ENCODE results near the gene EIF2B1.
"Not testable (repeated sequence)": the region's sequence is repeated elsewhere in the genome, so short reads cannot be mapped to it uniquely, and the experiment has no call there.

Gene EIF2B1

DNA sequence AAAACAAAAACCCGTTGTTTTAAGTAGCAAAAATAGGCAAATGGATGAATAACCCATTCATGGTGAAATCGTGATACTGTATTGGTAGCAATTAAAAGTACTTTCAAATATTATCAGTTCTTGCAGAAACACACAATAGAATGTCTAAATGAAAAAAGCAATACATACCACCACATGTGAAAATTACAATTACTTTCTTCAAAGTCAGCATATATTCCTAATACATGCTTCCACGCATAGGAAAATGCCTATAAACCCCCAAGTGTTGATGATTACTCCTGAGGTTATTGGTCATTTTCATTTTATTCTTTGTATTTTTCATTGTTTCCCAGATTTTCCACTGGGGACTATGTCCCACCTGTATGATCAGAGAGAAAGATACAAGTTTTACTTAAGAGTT lies 16.3 kb downstream of the EIF2B1 start:
- no peak for DNase-seq

DNA sequence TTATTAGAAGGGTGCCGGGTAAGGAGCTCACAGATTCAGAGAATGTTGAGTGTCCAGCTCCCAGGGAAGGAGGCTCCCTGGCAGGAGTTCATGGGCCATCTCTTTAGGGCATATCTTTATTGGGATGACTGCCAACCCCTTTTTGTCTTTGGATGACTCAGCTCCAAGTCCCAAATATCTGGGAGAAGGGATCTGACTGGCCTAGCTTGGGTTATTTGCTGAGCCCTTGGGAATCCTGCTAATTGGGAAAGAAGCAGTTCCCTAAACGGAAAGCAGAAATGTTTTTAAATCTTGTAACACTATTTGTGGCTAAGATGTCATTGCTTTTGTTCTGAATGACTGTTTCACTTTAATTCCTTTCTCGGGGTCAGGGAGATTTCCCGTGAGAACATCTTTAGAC lies 19.0 kb downstream of the EIF2B1 start:
- no peak for DNase-seq

DNA sequence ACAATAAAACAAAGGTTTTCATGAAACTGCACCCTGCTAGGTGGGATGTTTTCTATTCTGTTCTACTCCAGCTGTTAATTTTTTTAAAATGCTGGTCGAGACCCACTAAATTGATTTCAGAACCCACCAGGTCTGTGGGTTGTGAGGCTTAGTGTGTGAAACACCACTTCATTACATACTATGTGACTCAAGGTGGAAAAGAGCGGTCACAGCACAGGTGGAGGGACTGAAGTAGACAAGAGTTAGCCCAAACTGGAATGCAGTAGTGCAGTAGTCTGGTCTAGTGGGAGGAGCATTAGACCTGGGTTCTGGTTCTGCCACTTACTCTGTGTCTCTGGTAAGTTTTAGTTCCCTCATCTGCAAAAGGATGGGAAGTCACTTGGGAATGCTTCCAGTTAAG lies 19.4 kb downstream of the EIF2B1 start:
- no peak for DNase-seq

DNA sequence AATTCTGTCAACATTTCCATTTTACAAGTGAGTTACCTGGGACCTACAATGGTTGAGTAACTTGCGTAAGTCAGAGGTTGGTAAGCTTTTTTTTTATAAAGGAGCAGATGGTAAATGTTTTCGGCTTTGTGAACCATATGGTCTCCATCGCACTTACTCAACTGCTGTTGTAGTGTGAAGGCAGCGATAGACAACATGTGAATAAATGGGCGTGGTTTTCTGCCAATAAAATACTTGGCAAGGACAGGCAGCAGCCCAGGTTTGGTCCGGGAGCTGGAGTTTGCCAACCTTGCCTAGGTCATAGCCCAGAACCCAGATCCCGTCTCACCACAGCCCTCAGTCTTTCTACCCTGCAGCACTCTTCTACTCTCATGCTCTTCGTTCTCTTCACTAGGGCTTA lies 25.3 kb downstream of the EIF2B1 start:
- no peak for DNase-seq

DNA sequence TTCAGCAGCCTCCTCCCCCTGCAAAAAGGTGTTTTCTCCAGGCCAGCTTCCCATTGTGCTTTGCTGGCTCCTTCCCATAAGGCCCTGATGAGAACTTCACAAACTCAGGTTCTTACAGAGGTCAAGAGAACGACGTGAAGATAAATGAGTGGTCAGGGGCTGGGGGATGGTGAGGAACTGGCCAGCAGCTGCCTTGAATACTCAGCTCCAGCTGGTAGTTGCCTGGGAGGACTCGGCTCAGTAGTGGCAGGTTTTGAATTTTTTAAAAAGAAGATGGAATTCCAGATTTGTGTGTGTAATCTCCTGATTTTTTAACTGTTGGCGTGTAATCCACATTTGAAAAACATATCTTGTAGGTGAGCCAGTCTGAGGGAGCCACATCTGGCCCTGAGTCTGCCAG lies 25.7 kb downstream of the EIF2B1 start:
- no peak for DNase-seq

DNA sequence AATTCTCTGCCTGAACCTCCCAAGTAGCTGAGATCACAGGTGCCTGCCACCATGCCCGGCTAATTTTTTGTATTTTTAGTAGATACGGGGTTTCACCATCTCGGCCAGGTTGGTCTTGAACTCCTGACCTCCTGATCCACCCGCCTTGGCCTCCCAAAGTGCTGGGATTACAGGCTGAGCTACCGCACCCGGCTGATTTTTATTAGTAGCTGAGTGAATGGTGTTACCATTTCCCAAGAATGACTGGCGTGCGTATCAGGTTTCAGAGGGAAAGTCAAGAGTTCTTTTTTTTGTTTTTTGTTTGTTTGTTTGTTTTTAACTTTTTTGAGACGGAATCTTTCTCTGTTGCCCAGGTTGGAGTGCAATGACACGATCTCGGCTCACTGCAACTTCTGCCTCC lies 30.0 kb downstream of the EIF2B1 start:
- DNase-seq = not testable (repeated sequence)

DNA sequence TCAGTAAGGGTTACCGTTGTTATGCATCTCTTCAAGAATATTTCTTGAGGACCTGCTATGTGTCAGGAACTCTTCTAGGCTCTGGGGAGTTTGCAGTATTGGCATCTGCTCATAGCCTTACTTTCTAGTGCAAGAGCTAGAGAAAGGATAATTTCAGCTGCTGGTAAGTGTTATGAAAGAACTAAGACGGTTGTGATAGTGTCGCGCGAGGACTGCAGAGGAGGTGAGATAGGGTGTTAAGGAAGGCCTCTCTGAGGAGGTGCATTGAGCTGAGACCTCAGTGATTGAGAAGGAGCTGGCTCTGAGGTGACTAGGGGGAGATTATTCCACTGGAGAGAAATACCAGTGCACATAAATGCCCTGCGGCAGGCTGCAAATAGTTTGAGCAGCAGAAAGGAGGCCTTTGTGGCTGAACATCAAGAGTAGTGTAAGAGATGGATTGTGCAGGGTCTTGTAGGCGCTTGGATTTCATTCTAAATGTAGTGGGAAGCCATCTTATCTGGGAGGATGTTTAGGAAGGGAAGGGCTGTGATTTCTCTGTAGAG lies 30.8 kb downstream of the EIF2B1 start:
- no peak for DNase-seq

DNA sequence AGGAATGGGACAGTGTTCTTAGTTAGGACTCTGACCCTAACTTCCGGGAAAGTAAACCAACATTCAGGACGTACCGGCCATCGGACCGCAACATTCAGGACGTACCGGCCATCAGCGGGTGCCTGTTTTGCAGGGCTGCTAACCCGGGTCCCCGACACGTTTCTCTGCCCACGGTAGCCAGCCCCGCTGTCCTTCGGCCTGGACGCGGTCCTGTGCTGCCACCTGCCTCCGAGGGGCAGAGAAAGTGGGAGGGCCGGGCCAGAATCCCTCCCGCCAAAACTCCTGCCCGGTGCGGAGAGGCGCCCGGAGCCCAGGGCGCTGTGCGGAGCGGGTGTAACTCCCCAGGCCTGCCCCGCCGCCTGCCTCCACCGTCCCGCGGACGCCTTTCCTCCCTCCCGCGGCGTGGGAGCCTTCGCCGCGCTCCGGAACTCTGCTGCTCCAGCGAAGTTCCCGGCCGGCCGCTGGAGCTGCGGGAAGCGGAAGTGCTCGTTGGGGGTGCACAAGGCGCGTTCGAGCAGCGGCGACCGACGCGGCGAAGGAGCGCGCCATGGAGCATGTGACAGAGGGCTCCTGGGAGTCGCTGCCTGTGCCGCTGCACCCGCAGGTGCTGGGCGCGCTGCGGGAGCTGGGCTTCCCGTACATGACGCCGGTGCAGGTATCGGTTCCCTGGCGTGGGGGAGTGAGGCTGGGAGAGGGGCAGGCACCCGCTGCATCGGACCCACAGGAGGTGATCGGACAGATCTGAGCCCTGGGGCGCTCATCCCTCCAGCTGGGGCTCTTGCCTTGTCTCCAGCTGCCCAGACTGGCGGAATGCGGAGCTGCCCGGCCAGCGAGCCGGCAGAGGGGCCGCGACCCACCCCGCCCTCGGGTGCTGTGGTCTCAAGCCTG lies 31.6 kb downstream of the EIF2B1 start, which contains the start of gene DDX55:
TSS of gene DDX55 (plus strand) at position 498 of the 888 bp plus-strand sequence. CDS start at position 548, 50 bp downstream.
- peak; percentile 87 for DNase-seq

DNA sequence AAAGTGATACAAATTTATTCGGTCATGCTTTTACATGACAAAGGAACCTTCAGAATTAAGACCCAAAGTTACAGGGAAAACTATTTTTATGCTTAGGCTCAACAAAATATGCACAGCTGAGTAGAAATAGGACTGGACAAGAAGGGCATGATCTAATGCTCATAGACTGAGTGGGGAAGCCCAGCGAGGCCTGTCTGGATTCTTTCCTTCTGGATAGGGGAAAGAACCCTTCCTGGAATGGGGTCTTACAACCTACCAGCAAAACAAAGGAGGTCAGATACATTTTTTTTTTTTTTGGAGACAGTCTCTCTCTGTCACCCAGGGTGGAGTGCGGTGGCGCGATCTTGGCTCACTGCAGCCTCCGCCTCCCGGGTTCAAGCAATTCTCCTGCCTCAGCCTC lies 33.8 kb downstream of the EIF2B1 start:
- DNase-seq = no peak

DNA sequence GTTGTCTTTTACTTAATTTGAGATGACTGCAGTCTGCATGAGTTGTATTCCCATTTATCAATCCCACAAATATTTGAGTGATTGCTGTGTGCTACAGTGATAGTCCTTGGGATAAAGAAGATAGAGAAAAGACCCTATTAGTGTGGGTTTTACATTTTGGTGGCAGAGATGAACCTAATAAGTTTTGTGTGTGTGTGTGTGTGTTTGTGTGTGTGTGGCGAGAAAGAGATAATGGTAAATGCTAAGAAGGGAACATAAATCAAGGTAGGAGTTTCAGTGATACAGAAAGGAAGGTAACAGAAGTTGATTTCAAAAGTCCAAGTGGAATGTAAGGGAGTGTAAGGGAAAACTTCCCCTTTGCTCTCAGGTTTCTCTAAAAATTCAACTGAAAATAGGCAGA lies 34.2 kb downstream of the EIF2B1 start:
- DNase-seq = no peak

DNA sequence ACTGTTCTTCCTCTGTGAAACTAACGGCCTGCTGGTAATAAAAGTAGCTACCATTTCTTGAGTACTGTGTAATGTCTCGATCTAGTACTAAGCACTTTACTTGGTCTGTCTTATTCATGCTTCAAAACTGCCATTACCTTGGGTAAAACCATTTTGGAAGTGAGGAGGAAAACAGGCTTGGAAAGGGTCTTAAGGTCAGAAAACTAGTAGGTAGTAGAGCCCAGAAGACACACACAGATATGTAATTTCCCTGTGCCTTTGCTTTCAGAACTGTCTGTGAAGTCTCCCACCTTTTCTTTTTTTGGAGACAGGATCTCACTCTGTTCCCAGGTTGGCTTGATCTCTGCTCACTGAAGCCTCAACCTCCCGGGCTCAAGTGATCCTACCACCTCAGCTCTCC lies 35.0 kb downstream of the EIF2B1 start:
- no peak for DNase-seq

DNA sequence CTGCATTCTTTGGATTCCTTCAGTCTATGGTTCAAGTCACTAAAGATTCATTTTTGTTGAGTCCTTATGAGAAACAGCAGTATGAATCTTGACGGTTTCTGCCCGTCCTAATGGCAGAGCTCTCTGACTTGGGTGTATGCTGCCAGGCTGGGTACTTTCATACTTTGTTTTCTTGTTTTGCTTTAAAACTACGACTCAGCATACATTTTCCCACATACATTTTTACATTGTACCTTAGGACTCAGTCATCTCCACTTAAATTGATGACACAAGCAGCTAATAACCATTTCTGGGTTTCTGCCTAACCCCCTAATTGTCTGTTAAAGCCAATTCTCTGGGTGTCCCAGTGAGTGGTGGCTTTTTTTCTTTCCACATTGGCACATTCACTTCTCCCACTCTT lies 36.4 kb downstream of the EIF2B1 start:
- DNase-seq = no peak

DNA sequence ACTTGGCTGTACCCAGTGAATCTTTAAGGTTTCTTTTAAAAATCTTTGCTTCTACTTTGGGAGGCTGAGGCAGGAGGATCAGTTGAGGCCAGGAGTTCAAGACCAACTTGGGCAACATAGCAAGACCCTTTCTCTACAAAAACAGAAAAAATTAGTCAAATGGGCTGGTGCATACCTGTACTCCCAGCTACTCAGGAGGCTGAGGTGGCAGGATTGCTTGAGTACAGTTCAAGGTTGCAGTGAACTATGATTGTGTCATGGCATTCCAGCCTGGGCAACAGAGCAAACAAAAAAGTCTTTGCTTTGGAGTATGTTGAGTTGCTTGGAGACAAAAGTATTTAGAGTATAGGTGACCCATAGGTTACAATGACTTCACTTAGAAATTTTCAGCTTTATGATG lies 37.8 kb downstream of the EIF2B1 start:
- DNase-seq = no peak

DNA sequence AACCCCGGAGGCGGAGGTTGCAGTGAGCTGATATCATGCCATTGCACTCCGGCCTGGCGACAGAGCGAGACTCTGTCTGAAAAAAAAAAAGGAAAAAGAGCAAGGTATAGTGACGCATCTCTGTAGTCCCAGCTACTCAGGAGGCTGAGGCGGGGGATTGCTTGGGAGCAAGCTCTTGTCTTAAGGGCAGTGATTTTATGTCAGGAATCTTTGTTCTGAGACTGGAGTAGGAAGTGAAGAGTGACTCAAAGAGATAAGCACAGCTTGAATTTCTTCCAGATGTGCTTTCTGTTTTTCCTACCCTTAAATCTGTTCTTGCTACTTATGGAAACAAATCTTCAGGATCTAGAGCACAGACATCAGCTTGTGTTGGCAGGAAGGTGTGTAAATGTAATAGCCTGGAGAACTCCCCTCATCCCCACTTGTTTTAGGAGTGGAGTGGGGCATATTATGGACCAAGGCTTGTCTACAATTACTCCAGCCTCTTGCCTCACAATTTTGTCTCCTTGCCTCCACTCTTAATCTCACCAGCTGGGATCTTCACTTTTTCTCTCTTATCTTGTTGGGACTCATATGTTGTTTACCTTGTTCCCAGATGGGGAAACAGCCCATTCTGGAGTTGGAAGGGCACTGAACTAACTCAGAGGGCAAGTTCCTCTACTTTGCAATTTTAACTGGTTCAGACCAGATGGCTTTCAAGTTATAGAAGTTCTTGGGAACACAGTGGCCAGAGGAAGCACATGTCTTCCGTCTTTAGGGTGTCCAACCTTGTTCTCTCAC lies 41.6 kb downstream of the EIF2B1 start:
- DNase-seq = no peak

DNA sequence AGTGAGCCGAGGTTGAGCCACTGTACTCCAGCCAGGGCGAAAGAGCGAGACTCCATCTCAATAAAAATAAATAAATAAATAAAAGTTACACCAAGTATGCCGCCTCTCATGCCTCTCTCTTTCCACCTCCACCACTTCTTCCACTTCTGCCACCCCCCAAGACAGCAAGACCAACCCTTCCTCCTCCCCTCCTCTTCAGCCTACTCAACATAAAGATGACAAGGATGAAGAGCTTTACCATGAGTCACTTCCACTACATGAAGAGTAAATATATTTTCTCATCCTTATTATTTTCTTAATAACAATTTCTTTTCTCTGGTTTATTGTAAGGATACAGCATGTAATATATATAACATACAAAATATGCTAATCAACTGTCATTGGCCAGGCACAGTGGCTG lies 52.7 kb downstream of the EIF2B1 start:
- DNase-seq = no peak

DNA sequence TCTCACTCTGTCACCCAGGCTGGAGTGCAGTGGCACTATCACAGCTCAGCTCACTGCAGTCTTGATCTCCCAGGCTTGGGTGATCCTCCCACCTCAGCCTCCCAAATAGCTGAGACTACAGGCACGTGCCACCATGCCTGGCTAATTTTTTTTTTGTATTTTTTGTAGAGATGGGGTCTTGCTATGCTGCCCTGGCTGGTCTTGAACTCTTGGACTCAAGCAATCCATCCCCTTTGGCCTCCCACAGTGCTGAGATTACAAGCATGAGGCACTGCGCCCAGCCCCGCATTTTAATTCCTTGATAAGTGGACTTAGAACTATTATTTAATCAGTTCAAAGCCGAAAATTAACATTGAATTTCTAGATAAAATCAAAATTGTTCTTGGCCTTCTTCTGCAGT lies 54.7 kb downstream of the EIF2B1 start:
- DNase-seq = not testable (repeated sequence)

DNA sequence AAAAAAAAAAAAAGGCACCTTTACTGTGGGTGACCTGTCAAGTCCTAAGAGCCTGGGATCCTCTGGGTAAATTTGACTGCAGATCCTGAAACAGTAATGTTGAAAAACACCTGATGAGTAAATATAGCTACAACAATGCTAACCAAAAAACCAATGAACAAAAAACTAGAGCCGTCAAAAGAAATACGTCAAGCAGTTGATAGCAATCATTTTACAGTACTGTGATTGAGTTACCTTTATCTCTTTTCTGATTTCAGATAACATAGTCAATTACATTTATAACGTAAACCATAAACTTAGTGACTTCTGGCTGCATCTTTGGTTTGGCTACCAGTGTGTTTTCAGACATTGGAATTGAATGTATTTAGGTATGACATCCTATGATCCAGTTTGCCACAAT lies 55.2 kb downstream of the EIF2B1 start:
- DNase-seq = no peak

DNA sequence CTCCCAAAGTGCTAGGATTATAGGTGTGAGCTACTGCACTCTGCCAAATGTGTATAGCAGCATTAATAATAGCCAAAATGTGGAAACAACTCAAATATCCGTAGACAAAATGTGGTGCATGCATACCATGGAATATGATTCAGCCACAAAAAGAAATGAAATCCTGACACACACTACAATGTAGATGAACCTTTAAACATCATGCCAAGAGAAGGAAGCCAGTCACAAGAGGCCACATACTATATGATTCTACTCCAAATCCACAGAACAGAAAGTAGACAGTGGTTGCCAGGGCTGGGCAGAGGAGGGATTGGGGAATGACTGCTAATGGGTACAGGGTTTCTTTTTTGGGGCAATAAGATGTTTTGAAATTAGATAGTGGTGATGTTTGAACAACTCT lies 56.9 kb downstream of the EIF2B1 start:
- DNase-seq = no peak

DNA sequence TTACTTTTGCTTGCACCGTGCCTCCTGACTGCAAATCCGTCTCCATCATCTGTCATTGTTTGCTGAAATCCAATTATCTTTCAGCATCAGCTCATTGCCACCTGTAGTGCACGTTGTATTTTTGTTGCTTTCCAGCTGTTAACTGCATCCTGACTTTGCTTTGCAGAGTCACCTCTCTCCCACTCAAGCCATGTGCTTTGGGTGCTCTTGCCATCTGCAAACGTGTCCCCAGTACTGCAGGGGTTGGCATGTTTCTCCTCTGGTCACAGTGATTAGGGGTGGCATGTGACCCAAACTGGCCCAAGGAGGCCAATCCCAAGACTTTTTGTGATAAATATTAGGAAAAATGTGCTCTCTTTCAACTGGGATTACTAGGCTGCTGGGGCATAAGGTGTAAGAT lies 59.6 kb downstream of the EIF2B1 start:
- no peak for DNase-seq

DNA sequence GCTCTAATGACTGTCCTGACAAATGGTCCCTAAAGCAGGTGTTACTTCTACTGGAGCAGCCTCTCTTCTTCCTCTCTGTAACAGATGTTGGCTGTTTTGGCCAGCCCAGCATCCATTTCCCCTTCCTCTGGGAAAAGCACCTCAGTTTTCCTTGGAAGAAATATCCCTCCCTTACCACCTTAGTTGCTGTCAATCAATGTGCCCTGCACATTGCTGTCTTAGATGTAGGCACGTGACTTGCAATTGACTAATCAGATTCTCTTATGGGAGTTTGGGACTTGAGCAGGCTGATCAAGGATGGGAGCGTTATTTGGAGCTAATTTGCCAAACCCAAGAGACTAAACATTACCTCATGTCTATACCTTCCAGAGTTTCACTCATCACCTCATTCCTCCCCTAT lies 61.1 kb downstream of the EIF2B1 start:
- no peak for DNase-seq

DNA sequence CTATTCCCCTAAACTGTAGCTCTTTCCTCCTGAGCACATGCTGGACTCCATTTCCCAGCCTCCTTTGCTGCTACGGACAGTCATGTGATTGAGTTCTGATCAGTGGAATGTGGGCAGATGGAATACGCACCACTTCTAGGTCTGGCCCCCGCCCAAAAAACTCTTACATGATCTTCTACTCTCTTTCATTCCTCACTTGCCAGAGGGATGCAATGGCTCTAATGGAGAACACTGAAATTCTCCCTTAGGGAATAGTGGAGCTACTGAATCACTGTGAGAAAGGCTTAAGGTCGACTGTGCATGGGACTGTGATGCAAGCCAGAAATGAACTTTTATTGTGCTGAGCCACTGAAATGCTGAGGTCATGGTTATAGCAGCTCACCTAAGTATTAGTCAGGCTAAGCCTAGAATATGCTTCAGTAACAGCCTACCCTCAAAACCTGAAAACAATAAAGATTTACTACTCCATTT lies 62.1 kb downstream of the EIF2B1 start:
- no peak for DNase-seq

All from CD4-positive, alpha-beta T cell treated with Interleukin-21 for 1 hour (primary cell).